Suppressor macrophage (primary cell): ENCODE measurements around the gene EDC3.
"Not testable (repeated sequence)": the region's sequence is repeated elsewhere in the genome, so short reads cannot be mapped to it uniquely, and the experiment has no call there.

Experiments
- DNase-seq, 4 experiments: peaks; one replicate each; pipeline ENCODE4 v3.0.0-alpha.2; 2020 to 2022
- total RNA-seq, 17 experiments: gene quantifications; one replicate each; lab custom pipeline; 2026; ENCODE audit warnings: mixed read lengths in 6 of 17, inconsistent platforms in 3 of 17; lab: John Stamatoyannopoulos, UW

Gene EDC3
- 4.7 to 25.3 (median 14.4) reads per million in 17 experiments for total RNA-seq

- peak; percentile 90 to 94 (median 92) for DNase-seq
Measured at GRCh38 chr15:74695597-74696397, at the start of gene EDC3. TSS of gene EDC3 (minus strand) at chr15:74696024. CDS start at chr15:74675124, 20,900 bp downstream.

GRCh38 chr15:74742422-74742821 is 46.6 kb upstream of the EDC3 start:
- no peak for DNase-seq

- DNase-seq, result peak in 2 of 4 experiments; percentile 10 to 22
Measured at GRCh38 chr15:74738239-74738638, 42.4 kb upstream of the EDC3 start.

- no peak for DNase-seq
Measured at GRCh38 chr15:74735305-74735704, 39.5 kb upstream of the EDC3 start.

- DNase-seq, result no peak
Measured at GRCh38 chr15:74733269-74733668, 37.4 kb upstream of the EDC3 start.

GRCh38 chr15:74732846-74733245 is 37.0 kb upstream of the EDC3 start:
- no peak for DNase-seq

GRCh38 chr15:74730619-74731316 is 34.9 kb upstream of the EDC3 start:
- DNase-seq, result no peak

GRCh38 chr15:74729372-74729771 is 33.5 kb upstream of the EDC3 start:
- not testable (repeated sequence) for DNase-seq

- not testable (repeated sequence) for DNase-seq
Measured at GRCh38 chr15:74728699-74729098, 32.9 kb upstream of the EDC3 start.

GRCh38 chr15:74727727-74728126 is 31.9 kb upstream of the EDC3 start:
- DNase-seq, result no peak

GRCh38 chr15:74726774-74727164 is 30.9 kb upstream of the EDC3 start:
- no peak for DNase-seq

- DNase-seq, result peak; percentile 31 to 63 (median 49)
Measured at GRCh38 chr15:74725845-74726773, 30.3 kb upstream of the EDC3 start.

- DNase-seq, result peak in 1 of 4 experiments; percentile 25
Measured at GRCh38 chr15:74725225-74725774, 29.5 kb upstream of the EDC3 start, which contains the start of gene CYP1A1. TSS of gene CYP1A1 (minus strand) at chr15:74725528. CDS start at chr15:74723097, 2,431 bp downstream.

- DNase-seq, result no peak
Measured at GRCh38 chr15:74724570-74725224, 28.9 kb upstream of the EDC3 start.

- DNase-seq, result peak; percentile 23 to 46 (median 32)
Measured at GRCh38 chr15:74723754-74724334, 28.0 kb upstream of the EDC3 start.

- no peak for DNase-seq
Measured at GRCh38 chr15:74723187-74723586, 27.4 kb upstream of the EDC3 start.

GRCh38 chr15:74722591-74722990 is 26.8 kb upstream of the EDC3 start:
- no peak for DNase-seq

GRCh38 chr15:74716651-74717050 is 20.8 kb upstream of the EDC3 start:
- DNase-seq, result peak; percentile 25 to 62 (median 44)

GRCh38 chr15:74712311-74712710 is 16.5 kb upstream of the EDC3 start:
- DNase-seq, result peak in 2 of 4 experiments; percentile 63 to 66

- DNase-seq, result peak in 1 of 4 experiments; percentile 20
Measured at GRCh38 chr15:74710319-74711094, 14.7 kb upstream of the EDC3 start.
